Measurements from ENCODE around the gene CNTNAP4. TPM values are rescaled to one million over a fixed set of nuclear protein-coding genes. Genes with fewer than 3 reads are reported as not detected.

The CNTNAP4 gene
- total and polyA plus RNA-seq, 7 donors, result 0.01 to 0.04 (median 0.03) TPM; not detected in 4

- Histone ChIP-seq H3K4me1 (no peaks in the 10 kb centered on the region), H3K36me3 (ENCODE audit: insufficient read depth in 1 of 2, low read depth in 1 of 2) (no peaks in the 10 kb centered on the region), H3K27me3 (ENCODE audit: insufficient read depth in 3 of 3, low read length in 2 of 3) (peaks cover 0 to 3% (median 0%) of the 10 kb centered on the region in 3 donors), H3K9me3 (no peaks in the 10 kb centered on the region), H3K4me3 (no peak overlapping the region), H3K27ac (no peak overlapping the region)
- DNase-seq (no peak), ATAC-seq (no peak)
- intact Hi-C loops (cut with DNase I), result no loop called here
- 87 to 91% (median 89%) methylated on average over 6 of the region's 6 CpGs for WGBS, 3 donors
- TF ChIP-seq, protein P1, sequence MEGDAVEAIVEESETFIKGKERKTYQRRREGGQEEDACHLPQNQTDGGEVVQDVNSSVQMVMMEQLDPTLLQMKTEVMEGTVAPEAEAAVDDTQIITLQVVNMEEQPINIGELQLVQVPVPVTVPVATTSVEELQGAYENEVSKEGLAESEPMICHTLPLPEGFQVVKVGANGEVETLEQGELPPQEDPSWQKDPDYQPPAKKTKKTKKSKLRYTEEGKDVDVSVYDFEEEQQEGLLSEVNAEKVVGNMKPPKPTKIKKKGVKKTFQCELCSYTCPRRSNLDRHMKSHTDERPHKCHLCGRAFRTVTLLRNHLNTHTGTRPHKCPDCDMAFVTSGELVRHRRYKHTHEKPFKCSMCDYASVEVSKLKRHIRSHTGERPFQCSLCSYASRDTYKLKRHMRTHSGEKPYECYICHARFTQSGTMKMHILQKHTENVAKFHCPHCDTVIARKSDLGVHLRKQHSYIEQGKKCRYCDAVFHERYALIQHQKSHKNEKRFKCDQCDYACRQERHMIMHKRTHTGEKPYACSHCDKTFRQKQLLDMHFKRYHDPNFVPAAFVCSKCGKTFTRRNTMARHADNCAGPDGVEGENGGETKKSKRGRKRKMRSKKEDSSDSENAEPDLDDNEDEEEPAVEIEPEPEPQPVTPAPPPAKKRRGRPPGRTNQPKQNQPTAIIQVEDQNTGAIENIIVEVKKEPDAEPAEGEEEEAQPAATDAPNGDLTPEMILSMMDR (IDR thresholded peaks at IDR 0.05), result no peak
Observed at GRCh38 chr16:76280421-76281215, 3.4 kb downstream of the CNTNAP4 start.

- intact Hi-C loops (cut with DNase I), result no loop called here
- no peak overlapping the region for H3K27ac ChIP-seq
- no peaks in the 10 kb centered on the region for H3K9me3 ChIP-seq
- no peaks in the 10 kb centered on the region for H3K36me3 ChIP-seq (ENCODE audit: insufficient read depth in 1 of 2, low read depth in 1 of 2)
- DNase-seq (no peak), ATAC-seq (no peak)
- H3K4me3 ChIP-seq, result no peak overlapping the region
- 7 to 12% (median 9%) methylated on average over 3 of the region's 3 CpGs for WGBS, 3 donors
- TF ChIP-seq, protein P1 (IDR thresholded peaks at IDR 0.05), result no peak
- no peaks in the 10 kb centered on the region for H3K4me1 ChIP-seq
- H3K27me3 ChIP-seq (ENCODE audit: insufficient read depth in 3 of 3, low read length in 2 of 3), result no peaks in the 10 kb centered on the region
Observed at GRCh38 chr16:76287466-76287865, 10.3 kb downstream of the CNTNAP4 start.

DNA sequence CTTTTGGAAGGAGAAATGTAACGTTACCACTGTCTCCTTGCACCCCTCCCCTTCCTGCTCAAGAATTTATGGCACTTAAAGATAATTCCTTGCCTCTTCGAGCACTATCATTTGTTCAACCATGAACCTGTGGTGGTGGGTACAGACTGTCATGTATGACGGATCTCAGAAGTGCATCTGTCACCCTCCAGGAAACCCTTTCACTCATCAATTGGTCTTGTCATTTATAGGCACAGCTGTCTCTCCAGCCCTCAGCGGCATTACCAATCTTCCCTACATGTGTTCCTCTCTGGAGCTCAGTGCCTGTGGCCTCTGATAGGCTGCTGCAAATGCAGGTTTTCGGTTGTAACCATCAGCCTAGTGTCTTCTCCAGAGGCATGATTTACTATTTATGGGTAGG is 15.0 kb downstream of the CNTNAP4 start:
- Histone ChIP-seq H3K27ac (no peak overlapping the region), H3K4me1 (no peaks in the 10 kb centered on the region), H3K4me3 (no peak overlapping the region), H3K27me3 (ENCODE audit: insufficient read depth in 3 of 3, low read length in 2 of 3) (no peaks in the 10 kb centered on the region), H3K36me3 (ENCODE audit: insufficient read depth in 1 of 2, low read depth in 1 of 2) (no peaks in the 10 kb centered on the region), H3K9me3 (no peaks in the 10 kb centered on the region)
- TF ChIP-seq, protein P1 (IDR thresholded peaks at IDR 0.05), result no peak
- DNase-seq (no peak), ATAC-seq (no peak)
- 62 to 74% (median 69%) methylated on average over 5 of the region's 5 CpGs for WGBS, 3 donors
- intact Hi-C loops (cut with DNase I), result no loop called here

DNA sequence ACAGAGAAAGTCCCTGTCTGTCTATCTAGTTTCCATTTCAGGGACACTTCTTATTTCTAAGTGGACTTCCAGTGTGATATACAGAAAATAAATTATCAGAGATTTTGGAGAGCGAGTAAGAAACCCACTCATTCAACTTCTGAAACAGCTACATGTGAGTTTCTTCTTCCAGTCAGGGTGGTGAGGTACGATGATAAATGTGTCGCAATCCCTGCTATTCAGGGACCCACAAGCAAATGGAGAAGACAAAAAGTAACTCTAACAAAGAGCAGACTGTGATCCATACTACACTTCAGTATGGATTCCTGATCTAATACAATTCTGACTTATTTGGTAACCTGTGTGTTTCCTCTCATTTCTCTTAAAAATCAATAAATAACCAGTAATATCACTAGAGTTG is 16.8 kb downstream of the CNTNAP4 start:
- Histone ChIP-seq H3K27ac (no peak overlapping the region), H3K27me3 (ENCODE audit: insufficient read depth in 3 of 3, low read length in 2 of 3) (no peaks in the 10 kb centered on the region), H3K9me3 (no peaks in the 10 kb centered on the region), H3K4me1 (no peaks in the 10 kb centered on the region), H3K36me3 (ENCODE audit: insufficient read depth in 1 of 2, low read depth in 1 of 2) (no peaks in the 10 kb centered on the region), H3K4me3 (no peak overlapping the region)
- DNase-seq (no peak), ATAC-seq (no peak)
- TF ChIP-seq, protein P1 (IDR thresholded peaks at IDR 0.05), result no peak
- WGBS, 3 donors, result 87 to 91% (median 88%) methylated on average over 3 of the region's 3 CpGs
- intact Hi-C loops (cut with DNase I), result no loop called here

Data from psoas muscle (tissue), 8 donors.